ENCODE data around the gene NSUN4.
"Not testable (repeated sequence)": the region's sequence is repeated elsewhere in the genome, so short reads cannot be mapped to it uniquely, and the experiment has no call there.

The NSUN4 gene

DNA sequence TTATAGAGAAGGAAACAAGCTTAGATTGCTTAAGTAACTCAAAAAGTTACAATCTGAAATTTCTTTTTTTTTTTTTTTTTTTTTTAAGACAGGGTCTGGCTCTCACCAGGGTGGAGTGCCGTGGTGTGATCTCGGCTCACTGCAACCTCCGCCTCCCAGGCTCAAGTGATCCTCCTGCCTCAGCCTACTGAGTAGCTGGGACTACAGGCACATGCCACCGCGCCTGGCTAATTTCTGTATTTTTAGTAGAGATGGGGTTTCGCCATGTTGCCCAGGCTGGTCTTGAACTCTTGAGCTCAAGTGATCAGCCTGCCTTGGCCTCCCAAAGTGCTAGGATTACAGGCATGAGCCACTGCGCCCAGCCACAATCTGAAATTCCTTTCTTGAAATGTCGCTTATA is 27.1 kb downstream of the NSUN4 start:
- DNase-seq (ENCODE audit: low read depth) = not testable (repeated sequence)

GRCh38 chr1:46368791-46369190 is 28.2 kb downstream of the NSUN4 start:
- DNase-seq (ENCODE audit: low read depth) = no peak

GRCh38 chr1:46369542-46370213 is 29.1 kb downstream of the NSUN4 start:
- DNase-seq (ENCODE audit: low read depth) = no peak

DNA sequence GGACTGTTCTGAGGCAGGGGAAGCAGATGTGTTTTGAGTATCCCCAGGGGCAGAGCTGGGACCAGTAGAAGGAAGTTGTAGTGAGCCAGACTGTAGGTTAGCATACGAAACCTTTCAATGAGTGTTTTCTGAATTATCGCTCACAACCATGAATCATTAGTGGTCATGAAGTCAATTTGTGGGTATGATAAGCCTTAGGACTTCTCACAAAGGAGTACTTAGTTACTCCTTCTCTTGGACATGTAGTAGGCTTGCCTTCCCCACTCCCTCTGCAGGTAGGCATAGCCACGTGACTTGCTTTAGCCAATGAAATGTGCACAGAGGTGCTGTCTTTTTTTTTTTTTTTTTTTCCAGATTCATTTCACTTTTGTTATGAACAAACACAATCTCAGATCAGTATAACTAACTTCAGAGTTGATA is 29.6 kb downstream of the NSUN4 start:
- DNase-seq (ENCODE audit: low read depth) = no peak

DNA sequence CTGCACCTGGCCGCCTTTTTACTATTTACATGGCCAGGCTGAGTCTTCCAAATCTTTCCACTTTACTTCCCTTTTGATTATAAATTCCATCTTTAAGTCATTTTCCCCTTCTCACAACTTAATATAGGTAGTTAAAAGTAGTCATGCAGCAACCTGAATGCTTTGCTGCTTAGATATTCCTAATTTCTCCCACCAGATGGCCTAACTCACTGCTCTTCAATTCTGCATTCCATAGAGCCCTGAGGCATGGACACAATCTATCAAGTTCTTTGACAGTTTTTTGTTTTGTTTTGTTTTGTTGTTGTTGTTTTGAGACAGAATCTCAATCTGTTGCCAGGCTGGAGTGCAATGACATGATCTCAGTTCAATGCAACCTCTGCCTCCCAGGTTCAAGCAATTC is 31.8 kb downstream of the NSUN4 start:
- DNase-seq (ENCODE audit: low read depth) = no peak

DNA sequence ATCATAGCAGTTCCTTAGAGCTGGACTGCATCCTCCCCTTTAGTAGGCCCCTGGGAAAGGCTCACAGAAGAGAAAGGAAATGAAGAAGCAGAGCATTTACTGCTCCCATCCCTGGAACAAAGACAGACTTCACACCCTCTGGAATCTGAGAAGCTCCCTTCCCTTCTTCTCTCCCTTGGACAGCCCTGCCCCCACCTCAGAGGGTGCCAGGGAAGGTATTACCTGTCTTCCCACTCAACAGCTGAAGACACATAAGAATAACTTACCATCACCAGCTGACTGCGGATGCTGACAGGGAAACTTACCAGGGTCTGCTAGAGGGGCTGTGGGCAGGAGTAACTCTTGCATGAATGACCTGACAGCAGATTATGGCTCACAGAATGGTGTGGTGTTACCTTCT is 39.4 kb downstream of the NSUN4 start:
- DNase-seq (ENCODE audit: low read depth) = no peak

DNA sequence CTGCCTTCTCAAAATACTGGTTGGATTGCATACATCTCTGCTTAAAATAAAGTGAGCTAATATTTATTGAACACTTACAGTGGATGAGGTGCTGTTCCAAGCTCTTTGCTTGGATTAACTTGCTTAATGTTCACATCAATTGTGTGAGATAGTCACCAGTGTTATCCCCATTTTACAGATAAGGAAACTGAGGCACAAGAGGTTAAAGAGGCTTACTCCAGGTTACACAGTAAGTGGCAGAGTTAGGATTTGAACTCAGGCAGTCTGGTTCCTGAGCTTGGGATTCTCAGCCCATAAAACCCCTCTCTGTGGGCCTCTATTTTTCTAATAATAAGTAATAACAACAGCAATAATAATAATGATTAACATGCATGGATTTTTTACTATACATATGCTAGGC is 39.9 kb downstream of the NSUN4 start:
- no peak for DNase-seq (ENCODE audit: low read depth)

DNA sequence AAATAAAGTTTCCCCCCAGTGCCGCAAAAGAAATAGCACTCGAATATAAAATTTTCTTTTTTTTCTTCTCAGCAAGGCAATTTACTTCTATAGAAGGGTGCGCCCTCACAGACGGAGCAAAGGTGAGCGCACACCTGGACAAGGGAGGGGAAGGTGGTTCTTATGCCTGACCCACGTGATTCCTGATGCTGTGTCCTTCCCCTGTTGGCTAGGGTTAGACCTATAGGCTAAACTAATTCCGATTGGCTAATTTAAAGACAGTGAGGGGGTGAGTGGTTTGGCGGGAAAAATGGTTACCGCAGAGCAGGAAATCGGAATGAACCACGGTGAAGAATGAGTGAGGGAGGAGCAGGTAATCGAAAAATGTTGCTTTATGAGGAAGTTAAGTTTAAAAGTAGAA is 52.9 kb downstream of the NSUN4 start:
- no peak for DNase-seq (ENCODE audit: low read depth)

DNA sequence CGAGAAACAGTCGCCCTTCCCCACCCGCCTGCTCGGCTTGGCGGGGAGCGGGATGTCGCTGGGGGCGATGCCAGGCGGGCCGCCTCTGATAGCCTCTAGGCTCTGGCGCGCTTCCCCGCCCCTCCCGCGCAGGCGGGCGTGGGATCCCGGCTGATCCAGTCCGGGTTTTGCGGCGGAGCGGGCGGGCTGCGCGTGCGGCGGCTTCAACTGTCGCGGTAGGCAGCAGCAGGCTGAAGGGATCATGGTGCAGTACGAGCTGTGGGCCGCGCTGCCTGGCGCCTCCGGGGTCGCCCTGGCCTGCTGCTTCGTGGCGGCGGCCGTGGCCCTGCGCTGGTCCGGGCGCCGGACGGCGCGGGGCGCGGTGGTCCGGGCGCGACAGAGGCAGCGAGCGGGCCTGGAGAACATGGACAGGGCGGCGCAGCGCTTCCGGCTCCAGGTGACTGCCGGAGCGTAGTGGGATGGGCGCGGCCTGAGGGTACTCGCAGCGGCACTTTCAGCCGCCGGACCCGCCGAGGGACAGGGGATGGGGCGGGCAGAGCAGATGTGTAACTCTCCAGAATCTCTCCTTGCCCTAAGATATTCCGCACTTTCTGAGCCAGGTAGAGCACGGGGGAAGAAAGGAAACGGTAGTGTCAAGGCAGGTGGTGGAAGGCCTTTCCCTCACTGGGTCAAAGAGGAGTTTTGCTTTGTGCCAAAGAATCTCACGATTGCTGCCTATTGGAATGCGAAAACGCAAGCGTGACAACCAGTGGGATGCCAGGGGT is 53.7 kb downstream of the NSUN4 start, which contains the start of gene FAAH:
Gene FAAH (plus strand): TSS at position 210 of the 764 bp plus-strand sequence. CDS start 32 bp downstream, at position 242.
- no peak for DNase-seq (ENCODE audit: low read depth)

GRCh38 chr1:46394872-46395465 is 54.4 kb downstream of the NSUN4 start:
- DNase-seq (ENCODE audit: low read depth) = no peak

- DNase-seq (ENCODE audit: low read depth) = no peak
These were observed 56.1 kb downstream of the NSUN4 start for GRCh38 chr1:46396441-46397398.

DNA sequence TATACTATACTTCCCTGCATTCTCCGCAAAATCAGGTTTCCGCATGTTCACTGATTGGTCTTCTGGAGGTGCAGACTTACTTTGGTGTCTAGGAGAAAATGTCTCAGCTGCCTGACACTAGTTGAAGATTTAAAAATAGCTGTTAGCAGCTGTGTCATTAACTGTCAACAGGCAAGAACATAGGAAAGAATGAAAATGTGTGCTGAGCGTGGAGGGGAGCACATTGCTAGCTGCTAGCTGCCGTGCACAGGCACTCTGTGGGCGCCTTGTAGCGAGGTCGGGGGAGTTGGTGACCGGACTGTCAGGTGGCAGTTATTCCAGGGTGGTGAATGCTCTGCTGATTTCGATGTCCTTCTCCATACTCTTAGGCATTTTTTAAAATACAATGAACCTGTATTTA is 58.7 kb downstream of the NSUN4 start:
- no peak for DNase-seq (ENCODE audit: low read depth)

GRCh38 chr1:46400421-46400820 is 59.8 kb downstream of the NSUN4 start:
- no peak for DNase-seq (ENCODE audit: low read depth)

DNA sequence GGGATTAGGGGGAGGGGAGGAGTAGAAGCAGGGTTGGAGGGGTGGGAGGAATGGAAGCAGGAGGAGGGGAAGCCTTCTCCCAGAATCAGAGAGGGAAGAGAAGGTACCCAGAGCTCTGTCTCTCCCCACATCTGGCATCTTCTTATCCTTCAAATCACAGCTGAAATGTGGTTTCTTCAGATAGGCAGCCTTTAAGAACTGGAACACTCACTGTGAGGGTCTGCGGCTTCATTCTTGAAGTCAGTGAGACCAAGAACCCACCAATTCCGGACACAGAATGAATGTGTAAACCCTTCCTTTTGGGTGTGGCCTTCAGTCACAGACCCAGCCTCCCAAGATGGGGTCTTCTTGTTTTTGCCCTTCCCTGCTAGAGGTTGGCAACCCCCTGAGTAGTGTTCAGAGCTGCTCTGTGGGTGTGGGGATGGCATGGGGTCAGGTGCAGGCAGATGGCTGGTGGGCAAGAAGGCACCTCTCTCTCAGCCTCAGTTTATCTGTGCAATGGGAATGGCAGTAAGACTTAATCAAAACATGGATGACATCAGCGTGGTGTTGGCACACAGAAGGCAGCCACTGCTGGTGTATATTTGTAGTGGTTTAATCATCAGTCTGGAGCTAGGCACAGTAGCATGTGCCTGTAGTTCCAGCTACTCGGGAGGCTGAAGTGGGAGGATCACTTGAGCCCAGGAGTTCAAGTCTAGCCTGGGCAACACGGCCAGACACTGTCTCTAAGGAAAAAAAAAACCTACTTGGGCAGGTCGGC is 60.7 kb downstream of the NSUN4 start:
- no peak for DNase-seq (ENCODE audit: low read depth)

- DNase-seq (ENCODE audit: low read depth) = peak; percentile 87
These were observed 61.5 kb downstream of the NSUN4 start for GRCh38 chr1:46401964-46402626.

DNA sequence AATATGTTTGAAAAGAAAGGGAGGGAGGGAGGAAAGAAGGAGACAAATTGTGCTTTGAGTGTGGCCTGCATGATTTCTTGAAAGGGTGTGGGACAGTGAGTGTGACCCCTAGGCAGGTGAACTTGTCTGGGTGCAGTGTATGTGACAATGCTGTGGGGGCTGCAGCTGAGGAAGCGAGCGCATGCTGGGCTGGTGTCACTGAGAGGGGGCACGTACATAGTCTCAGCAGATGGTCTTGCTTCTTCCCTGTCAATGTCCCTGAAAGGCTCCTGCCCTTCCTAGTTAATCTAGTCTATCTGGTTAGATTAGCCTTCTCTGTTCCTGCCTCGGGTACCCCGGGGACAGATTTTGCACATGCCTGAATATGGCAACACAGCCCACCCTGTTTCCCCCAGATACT is 63.3 kb downstream of the NSUN4 start:
- no peak for DNase-seq (ENCODE audit: low read depth)

DNA sequence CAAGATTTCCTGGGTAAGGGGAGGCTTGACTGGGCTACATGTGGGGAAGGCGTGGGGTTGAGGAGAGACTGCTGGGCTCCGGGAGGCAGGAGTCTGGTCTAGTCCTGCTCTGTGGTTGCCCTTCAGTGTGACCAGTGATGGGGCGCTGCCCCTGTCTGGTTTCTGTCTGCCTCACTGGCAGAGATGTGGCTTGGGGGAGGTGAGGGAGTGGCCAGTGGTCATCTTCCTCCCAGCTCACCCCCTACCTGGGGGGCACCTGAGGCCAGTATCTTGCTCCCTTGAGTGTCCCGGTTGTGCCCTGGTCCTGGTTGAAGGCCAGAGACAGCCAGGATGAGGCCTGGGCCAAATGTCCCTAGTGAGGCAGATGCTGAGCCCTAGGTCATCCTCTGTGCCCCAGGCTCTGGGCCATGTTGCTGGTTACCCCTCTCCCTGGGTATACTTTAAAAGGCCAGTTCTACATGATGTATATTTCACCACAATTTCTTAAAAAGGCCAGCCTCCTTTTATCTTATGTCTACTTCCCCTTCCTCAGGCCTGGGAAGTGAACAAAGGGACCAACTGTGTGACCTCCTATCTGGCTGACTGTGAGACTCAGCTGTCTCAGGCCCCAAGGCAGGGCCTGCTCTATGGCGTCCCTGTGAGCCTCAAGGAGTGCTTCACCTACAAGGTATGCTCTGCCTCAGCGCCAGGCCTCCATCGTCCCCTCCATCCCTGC is 64.0 kb downstream of the NSUN4 start:
- DNase-seq (ENCODE audit: low read depth) = no peak

- DNase-seq (ENCODE audit: low read depth) = no peak
These were observed 64.6 kb downstream of the NSUN4 start for GRCh38 chr1:46405197-46405555.

DNA sequence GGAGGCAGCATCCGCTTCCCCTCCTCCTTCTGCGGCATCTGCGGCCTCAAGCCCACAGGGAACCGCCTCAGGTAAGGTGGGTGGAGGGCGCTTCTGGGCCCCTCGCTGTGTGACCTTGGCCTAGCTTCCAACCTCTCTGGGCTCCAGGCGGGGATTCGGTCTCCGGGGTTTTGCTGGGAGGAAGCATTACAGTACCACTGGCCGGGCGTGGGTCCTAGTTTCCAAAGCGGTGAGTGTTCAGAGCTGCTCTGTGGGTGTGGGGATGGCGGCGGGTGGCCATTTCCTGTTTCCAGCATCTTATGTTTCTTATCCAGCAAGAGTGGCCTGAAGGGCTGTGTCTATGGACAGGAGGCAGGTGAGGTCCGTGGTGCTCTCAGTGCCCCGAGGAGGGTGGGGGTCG is 65.1 kb downstream of the NSUN4 start:
- no peak for DNase-seq (ENCODE audit: low read depth)

Data from GM04504 (cell line).